Activated B cell treated with CpG ODN at 0.5 μM for 24 hours (primary cell): ENCODE measurements around the gene ANKS3. TPM values are rescaled to one million over a fixed set of nuclear protein-coding genes. Genes with fewer than 3 reads are reported as not detected.

ENCODE experiments used
- ATAC-seq: fragments of 200-7000 bp; cut with Tn5 transposase; one replicate; pipeline ENCODE4 v1.10.0; 2021; ENCODE audit warnings: low read depth, mild to moderate bottlenecking, moderate library complexity
- CTCF ChIA-PET: fragments of 350-600 bp; sonication (Branson Sonifier 250); formaldehyde crosslinking; loops from one replicate; lab custom pipeline; 2021; ENCODE audit warnings: antibody characterized with exemption; lab: Charles Lee
- POLR2A ChIA-PET: fragments of 350-600 bp; sonication (Branson Sonifier 250); formaldehyde crosslinking; loops from one replicate; lab custom pipeline; 2021; ENCODE audit warnings: antibody characterized with exemption; lab: Charles Lee
- DNase-seq: peaks from one replicate; pipeline ENCODE4 v3.0.0; 2022
- H3K27ac Mint-ChIP-seq: one replicate; pipeline ENCODE4 v1.8.0; 2020; ENCODE audit warnings: mixed read lengths
- H3K27me3 Mint-ChIP-seq: one replicate; pipeline ENCODE4 v1.8.0; 2021; ENCODE audit warnings: mixed read lengths
- H3K36me3 Mint-ChIP-seq: one replicate; pipeline ENCODE4 v1.8.0; 2021; ENCODE audit warnings: low read depth, mixed read lengths
- H3K4me1 Mint-ChIP-seq: one replicate; pipeline ENCODE4 v1.8.0; 2021; ENCODE audit warnings: mixed read lengths
- H3K4me3 Mint-ChIP-seq: one replicate; pipeline ENCODE4 v1.8.0; 2020; ENCODE audit warnings: mild to moderate bottlenecking, mixed read lengths
- H3K9me3 Mint-ChIP-seq: one replicate; pipeline ENCODE4 v1.8.0; 2020; ENCODE audit warnings: mixed read lengths
- CTCF ChIP-seq: fragments of 200-600 bp; IDR thresholded peaks from one replicate; pipeline ENCODE4 v1.8.0; 2022; ENCODE audit warnings: antibody characterized with exemption, mild to moderate bottlenecking
- intact Hi-C: fragments of 100-400 bp; cut with micrococcal nuclease; formaldehyde crosslinking; loops from one replicate; pipeline ENCODE4 v1.15.1; 2024
- total RNA-seq: library from RNA; stranded (reverse); gene quantifications from 2 replicates; pipeline ENCODE4 v1.2.3, GENCODE V29; 2022

The ANKS3 gene
- total RNA-seq, 1 donor from 2014 or later = 21.9 TPM

GRCh38 chr16:4713663-4714501 is 20.2 kb downstream of the ANKS3 start:
- POLR2A ChIA-PET = no interaction called here
- no peaks in the 10 kb centered on the region for H3K27me3 Mint-ChIP-seq
- no peak overlapping the region for H3K27ac Mint-ChIP-seq
- no peak for ATAC-seq
- no peak for DNase-seq
- no peak overlapping the region for H3K4me3 Mint-ChIP-seq
- no peaks in the 10 kb centered on the region for H3K9me3 Mint-ChIP-seq
- H3K4me1 Mint-ChIP-seq = peaks cover 8% of the 10 kb centered on the region
- intact Hi-C loops = no loop called here
- peaks cover 38% of the 10 kb centered on the region for H3K36me3 Mint-ChIP-seq
- CTCF ChIA-PET = no interaction called here
- no peak for TF ChIP-seq CTCF

- Mint-ChIP-seq H3K9me3 (no peaks in the 10 kb centered on the region), H3K27ac (no peak overlapping the region), H3K4me3 (no peak overlapping the region), H3K36me3 (peaks cover 53% of the 10 kb centered on the region), H3K4me1 (no peaks in the 10 kb centered on the region), H3K27me3 (no peaks in the 10 kb centered on the region)
- DNase-seq = no peak
- no peak for ATAC-seq
- no peak for TF ChIP-seq CTCF
- POLR2A ChIA-PET = no interaction called here
- CTCF ChIA-PET = no interaction called here
- intact Hi-C loops = no loop called here
Observed at GRCh38 chr16:4709481-4709880, 24.6 kb downstream of the ANKS3 start.

GRCh38 chr16:4706871-4707270 is 27.2 kb downstream of the ANKS3 start:
- ATAC-seq (no peak), DNase-seq (no peak)
- intact Hi-C loops = no loop called here
- no peak overlapping the region for H3K27ac Mint-ChIP-seq
- TF ChIP-seq CTCF = no peak
- POLR2A ChIA-PET = interaction anchor here (0.7 kb wide), 1 partner anchor 17 kb away, joined by 4 read pairs; no protein-coding TSS in a partner anchor
- H3K4me1 Mint-ChIP-seq = no peaks in the 10 kb centered on the region
- H3K4me3 Mint-ChIP-seq = no peak overlapping the region
- peaks cover 48% of the 10 kb centered on the region for H3K36me3 Mint-ChIP-seq
- no peaks in the 10 kb centered on the region for H3K9me3 Mint-ChIP-seq
- CTCF ChIA-PET = no interaction called here
- no peaks in the 10 kb centered on the region for H3K27me3 Mint-ChIP-seq

GRCh38 chr16:4704913-4705312 is 29.2 kb downstream of the ANKS3 start:
- no peak for ATAC-seq
- Mint-ChIP-seq H3K4me1 (no peaks in the 10 kb centered on the region), H3K36me3 (peaks cover 52% of the 10 kb centered on the region), H3K9me3 (no peaks in the 10 kb centered on the region), H3K4me3 (no peak overlapping the region), H3K27ac (no peak overlapping the region), H3K27me3 (no peaks in the 10 kb centered on the region)
- no peak for TF ChIP-seq CTCF
- CTCF ChIA-PET = no interaction called here
- POLR2A ChIA-PET = no interaction called here
- no peak for DNase-seq
- intact Hi-C loops = no loop called here

- no peak for TF ChIP-seq CTCF
- H3K27ac Mint-ChIP-seq = no peak overlapping the region
- no peaks in the 10 kb centered on the region for H3K27me3 Mint-ChIP-seq
- H3K9me3 Mint-ChIP-seq = no peaks in the 10 kb centered on the region
- no peak overlapping the region for H3K4me3 Mint-ChIP-seq
- POLR2A ChIA-PET = no interaction called here
- intact Hi-C loops = no loop called here
- H3K4me1 Mint-ChIP-seq = no peaks in the 10 kb centered on the region
- DNase-seq = no peak
- peaks cover 52% of the 10 kb centered on the region for H3K36me3 Mint-ChIP-seq
- ATAC-seq = no peak
- CTCF ChIA-PET = no interaction called here
Observed at GRCh38 chr16:4704491-4704890, 29.6 kb downstream of the ANKS3 start.
